ENCODE results near the gene ISLR. TPM values are rescaled to one million over a fixed set of nuclear protein-coding genes. Genes with fewer than 3 reads are reported as not detected.

The ISLR gene
- total RNA-seq, 1 experiment from 2014 or later: 0.11 TPM

- Histone ChIP-seq H3K4me2 (ENCODE audit: insufficient read depth, insufficient read length, low read length) (no peak overlapping the region), H3K18ac (ENCODE audit: insufficient read length, low read depth, low read length) (no peak overlapping the region), H4K20me1 (ENCODE audit: control insufficient read depth, insufficient read depth, insufficient read length) (no peaks in the 10 kb centered on the region), H3K23ac (ENCODE audit: insufficient read length, low read depth, low read length) (no peak overlapping the region), H3K79me1 (ENCODE audit: insufficient read depth, low read depth, low read length, poor library complexity, severe bottlenecking) (no peaks in the 10 kb centered on the region), H2BK12ac (ENCODE audit: insufficient read length, low read depth, low read length) (no peak overlapping the region), H3K56ac (ENCODE audit: insufficient read length, low read depth, low read length) (no peak overlapping the region), H2BK120ac (ENCODE audit: low read depth, low read length, poor library complexity, severe bottlenecking) (no peak overlapping the region), H2AFZ (ENCODE audit: low read length) (no peak overlapping the region), H3K4me1 (ENCODE audit: insufficient read depth, low read length) (no peaks in the 10 kb centered on the region), H2BK5ac (ENCODE audit: insufficient read length, low read length) (no peak overlapping the region), H2BK20ac (ENCODE audit: low read depth, low read length, poor library complexity, severe bottlenecking) (no peak overlapping the region), H3T11ph (ENCODE audit: low read length) (no peak overlapping the region), H3K27me3 (ENCODE audit: insufficient read depth, low read length) (no peaks in the 10 kb centered on the region), H3K14ac (ENCODE audit: insufficient read depth, low read length) (no peak overlapping the region), H4K5ac (ENCODE audit: insufficient read length, low read depth, low read length) (no peak overlapping the region), H3K27ac (ENCODE audit: insufficient read length, low read depth, low read length) (no peak overlapping the region), H4K8ac (replicated peaks; ENCODE audit: insufficient read length, low read depth, low read length) (no peak overlapping the region), H4K91ac (ENCODE audit: insufficient read length, low read depth, low read length) (no peak overlapping the region), H3K4ac (ENCODE audit: low read depth, low read length) (no peak overlapping the region), H3K9me3 (ENCODE audit: control insufficient read depth, low read depth, low read length) (no peaks in the 10 kb centered on the region), H3K9ac (ENCODE audit: extremely low read depth, insufficient read length, low read length) (no peak overlapping the region), H3K23me2 (ENCODE audit: insufficient read length, low read depth, low read length, poor library complexity, severe bottlenecking) (no peaks in the 10 kb centered on the region), H3K79me2 (ENCODE audit: insufficient read depth, low read length) (no peaks in the 10 kb centered on the region), H2AK5ac (ENCODE audit: insufficient read length, low read length) (no peak overlapping the region), H2BK15ac (ENCODE audit: low read depth, low read length) (no peak overlapping the region)
- no peak overlapping the region; a peak in 1 of 5 replicates for H3K4me3 Mint-ChIP-seq
- H3K36me3 Mint-ChIP-seq (ENCODE audit: insufficient read depth in 1 of 3, low read depth in 3 of 3): no peaks in the 10 kb centered on the region; a peak in 2 of 7 replicates
- no peak for DNase-seq
- H3K9me3 Mint-ChIP-seq: no peaks in the 10 kb centered on the region
- no peak overlapping the region for H3K27ac Mint-ChIP-seq
- 100% methylated on average over 1 of the region's 5 CpGs for WGBS (ENCODE audit: extremely low coverage, insufficient read length, low lambda C conversion rate)
- H3K27me3 Mint-ChIP-seq (ENCODE audit: low read depth): peaks cover 5% of the 10 kb centered on the region; the same call in 1 of the 2 replicates
- H3K4me1 Mint-ChIP-seq: peaks cover 0 to 9% of the 10 kb centered on the region in 2 experiments
- no peak for TF ChIP-seq CTCF (conservative IDR thresholded peaks at IDR 0.05)
Measured at GRCh38 chr15:74192751-74193150, 19.2 kb downstream of the ISLR start.

Measured in H9 (cell line).